Measurements from ENCODE around the gene FBLN5. TPM values are rescaled to one million over a fixed set of nuclear protein-coding genes. Genes with fewer than 3 reads are reported as not detected.

The FBLN5 gene
- polyA plus RNA-seq, 3 donors, result 0.16 TPM; not detected in 2

DNA sequence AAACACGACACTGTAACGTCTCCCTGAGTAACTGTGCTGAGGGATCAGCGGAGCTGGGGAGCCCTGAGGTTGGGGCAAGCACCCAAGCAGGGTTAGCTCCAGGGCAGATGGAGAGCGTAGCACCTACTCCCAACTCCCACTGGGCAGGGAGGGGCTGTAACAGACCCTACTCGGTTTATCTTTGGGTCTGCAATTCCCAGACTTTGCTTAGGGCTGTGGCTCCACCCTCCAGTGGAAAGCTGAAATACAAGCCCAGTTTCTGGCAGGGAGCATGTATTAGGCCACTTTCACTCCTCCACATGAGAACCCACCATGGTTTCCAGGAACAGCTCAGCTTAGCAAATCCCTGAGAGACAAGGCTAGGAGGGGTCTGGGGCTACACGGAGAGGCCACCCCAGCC lies 62.8 kb downstream of the FBLN5 start:
- H3K27ac Mint-ChIP-seq, result peak overlapping the region in 1 of 7 donors; percentile 32
- TF ChIP-seq, protein P1, sequence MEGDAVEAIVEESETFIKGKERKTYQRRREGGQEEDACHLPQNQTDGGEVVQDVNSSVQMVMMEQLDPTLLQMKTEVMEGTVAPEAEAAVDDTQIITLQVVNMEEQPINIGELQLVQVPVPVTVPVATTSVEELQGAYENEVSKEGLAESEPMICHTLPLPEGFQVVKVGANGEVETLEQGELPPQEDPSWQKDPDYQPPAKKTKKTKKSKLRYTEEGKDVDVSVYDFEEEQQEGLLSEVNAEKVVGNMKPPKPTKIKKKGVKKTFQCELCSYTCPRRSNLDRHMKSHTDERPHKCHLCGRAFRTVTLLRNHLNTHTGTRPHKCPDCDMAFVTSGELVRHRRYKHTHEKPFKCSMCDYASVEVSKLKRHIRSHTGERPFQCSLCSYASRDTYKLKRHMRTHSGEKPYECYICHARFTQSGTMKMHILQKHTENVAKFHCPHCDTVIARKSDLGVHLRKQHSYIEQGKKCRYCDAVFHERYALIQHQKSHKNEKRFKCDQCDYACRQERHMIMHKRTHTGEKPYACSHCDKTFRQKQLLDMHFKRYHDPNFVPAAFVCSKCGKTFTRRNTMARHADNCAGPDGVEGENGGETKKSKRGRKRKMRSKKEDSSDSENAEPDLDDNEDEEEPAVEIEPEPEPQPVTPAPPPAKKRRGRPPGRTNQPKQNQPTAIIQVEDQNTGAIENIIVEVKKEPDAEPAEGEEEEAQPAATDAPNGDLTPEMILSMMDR (IDR thresholded peaks at IDR 0.05), result no peak
- Histone ChIP-seq H3K27me3 (ENCODE audit: control insufficient read depth in 2 of 2, insufficient read depth in 2 of 2, low read length in 2 of 2) (no peaks in the 10 kb centered on the region), H3K36me3 (replicated peaks in 1 of 2; ENCODE audit: control insufficient read depth in 1 of 2, insufficient read depth in 2 of 2, low read length in 2 of 2) (no peaks in the 10 kb centered on the region), H2AFZ (ENCODE audit: insufficient read depth, low read depth, low read length, poor library complexity, severe bottlenecking) (no peak overlapping the region), H3K27ac (ENCODE audit: low read depth in 1 of 2, low read length in 2 of 2) (no peak overlapping the region), H3K9ac (ENCODE audit: insufficient read depth, low read length, poor library complexity, severe bottlenecking) (no peak overlapping the region), H3K9me3 (replicated peaks in 1 of 2; ENCODE audit: control insufficient read depth in 1 of 2, insufficient read depth in 1 of 2, low read length in 2 of 2) (no peaks in the 10 kb centered on the region), H3K4me2 (replicated peaks; ENCODE audit: extremely low read depth, low read length, poor library complexity, severe bottlenecking) (no peak overlapping the region), H3K4me3 (replicated peaks in 1 of 3; ENCODE audit: low read depth in 2 of 3, low read length in 3 of 3) (no peak overlapping the region), H3K79me2 (ENCODE audit: insufficient read depth, low read length) (no peaks in the 10 kb centered on the region), H3K4me1 (ENCODE audit: control insufficient read depth in 1 of 2, insufficient read depth in 2 of 2, low read length in 2 of 2) (no peaks in the 10 kb centered on the region), H4K20me1 (ENCODE audit: insufficient read depth, low read length) (no peaks in the 10 kb centered on the region)
- H3K27me3 Mint-ChIP-seq (ENCODE audit: low read depth in 3 of 3), result peaks cover 0 to 3% (median 0%) of the 10 kb centered on the region in 3 donors
- H3K9me3 Mint-ChIP-seq, result peaks cover 0 to 1% (median 0%) of the 10 kb centered on the region in 7 donors
- H3K4me3 Mint-ChIP-seq, result no peak overlapping the region
- intact Hi-C loops (cut with micrococcal nuclease), result no loop called here
- no peaks in the 10 kb centered on the region for H3K36me3 Mint-ChIP-seq
- 96% methylated on average over 5 of the region's 6 CpGs for WGBS (ENCODE audit: insufficient coverage)
- DNase-seq, result no peak
- no peaks in the 10 kb centered on the region for H3K4me1 Mint-ChIP-seq

DNA sequence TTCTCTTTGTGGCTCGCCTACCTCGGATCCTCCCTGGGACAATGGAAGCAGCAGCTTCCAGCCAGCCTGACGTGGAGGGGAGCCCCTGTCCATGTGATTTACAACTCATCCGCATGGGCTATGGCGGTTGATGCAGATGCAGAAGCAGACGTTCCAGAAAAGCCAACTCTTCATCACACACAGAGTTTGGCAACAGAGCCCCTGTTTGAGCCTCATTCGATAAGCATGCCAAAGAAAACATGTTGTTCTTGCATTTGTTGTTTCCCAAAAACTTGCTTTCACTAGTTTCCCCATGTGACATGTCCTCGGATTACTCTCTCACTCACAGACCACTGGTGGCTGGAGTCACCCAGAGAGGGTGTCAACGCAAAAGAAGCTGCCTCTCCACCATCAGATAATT lies 63.7 kb downstream of the FBLN5 start:
- H3K27ac ChIP-seq (ENCODE audit: low read depth in 1 of 2, low read length in 2 of 2), result no peak overlapping the region
- H4K20me1 ChIP-seq (ENCODE audit: insufficient read depth, low read length), result no peaks in the 10 kb centered on the region
- H3K9me3 ChIP-seq (replicated peaks in 1 of 2; ENCODE audit: control insufficient read depth in 1 of 2, insufficient read depth in 1 of 2, low read length in 2 of 2), result no peaks in the 10 kb centered on the region
- Mint-ChIP-seq H3K9me3 (peaks cover 0 to 1% (median 0%) of the 10 kb centered on the region in 7 donors), H3K4me1 (no peaks in the 10 kb centered on the region), H3K27me3 (ENCODE audit: low read depth in 3 of 3) (peaks cover 0 to 2% (median 0%) of the 10 kb centered on the region in 3 donors), H3K36me3 (no peaks in the 10 kb centered on the region), H3K4me3 (no peak overlapping the region), H3K27ac (no peak overlapping the region)
- no peak overlapping the region for H3K9ac ChIP-seq (ENCODE audit: insufficient read depth, low read length, poor library complexity, severe bottlenecking)
- H3K27me3 ChIP-seq (ENCODE audit: control insufficient read depth in 2 of 2, insufficient read depth in 2 of 2, low read length in 2 of 2), result no peaks in the 10 kb centered on the region
- H3K4me3 ChIP-seq (replicated peaks in 1 of 3; ENCODE audit: low read depth in 2 of 3, low read length in 3 of 3), result no peak overlapping the region
- DNase-seq, result no peak
- H2AFZ ChIP-seq (ENCODE audit: insufficient read depth, low read depth, low read length, poor library complexity, severe bottlenecking), result no peak overlapping the region
- no peaks in the 10 kb centered on the region for H3K79me2 ChIP-seq (ENCODE audit: insufficient read depth, low read length)
- H3K4me2 ChIP-seq (replicated peaks; ENCODE audit: extremely low read depth, low read length, poor library complexity, severe bottlenecking), result no peak overlapping the region
- H3K4me1 ChIP-seq (ENCODE audit: control insufficient read depth in 1 of 2, insufficient read depth in 2 of 2, low read length in 2 of 2), result no peaks in the 10 kb centered on the region
- intact Hi-C loops (cut with micrococcal nuclease), result no loop called here
- no peaks in the 10 kb centered on the region for H3K36me3 ChIP-seq (replicated peaks in 1 of 2; ENCODE audit: control insufficient read depth in 1 of 2, insufficient read depth in 2 of 2, low read length in 2 of 2)
- WGBS (ENCODE audit: insufficient coverage), result 95% methylated on average over 7 of the region's 9 CpGs
- TF ChIP-seq, protein P1 (IDR thresholded peaks at IDR 0.05), result no peak

All from CD14-positive monocyte (primary cell).